ENCODE measurements around the gene HP. TPM values are rescaled to one million over a fixed set of nuclear protein-coding genes. Genes with fewer than 3 reads are reported as not detected.

HP gene
- total and polyA plus RNA-seq, 2 of the 13 experiments (the other 11 are each of a cell fraction or from before 2014, with no cell fraction given) = 387 to 524 TPM

DNA sequence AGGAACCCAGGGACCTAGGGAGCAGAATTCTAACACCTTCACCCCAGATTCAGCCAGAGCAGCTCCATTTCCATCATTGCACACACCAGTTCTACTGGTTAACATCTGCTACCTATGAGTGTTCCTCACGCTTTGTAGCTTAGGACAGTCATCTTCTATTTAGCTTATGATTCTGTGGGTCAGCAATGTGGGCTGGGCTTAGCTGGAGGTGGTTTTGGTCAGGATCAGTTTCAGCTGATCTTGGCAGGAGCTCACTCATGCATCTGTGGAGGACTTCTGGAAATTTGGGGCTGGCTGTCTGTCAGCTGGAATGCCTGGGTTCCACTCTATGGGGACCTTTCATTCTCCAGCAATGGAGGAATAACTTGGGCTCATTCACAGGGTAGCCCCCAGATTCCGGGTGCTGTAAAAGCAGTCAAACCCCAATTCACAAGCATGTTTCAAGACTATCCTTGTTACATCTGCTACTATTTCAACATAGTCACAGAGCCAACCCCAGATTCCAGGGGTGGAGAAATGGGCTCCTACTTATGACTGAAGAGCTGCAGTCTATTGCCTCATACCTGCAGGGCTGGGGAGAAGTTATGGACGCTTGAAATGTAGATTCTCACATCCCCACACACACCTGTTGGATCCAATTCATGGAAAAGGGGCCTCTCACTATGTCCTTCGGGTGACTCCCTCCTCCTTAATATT lies 3.4 kb upstream of the HP start:
- FAIRE-seq = no peak
- H3K4me1 ChIP-seq (ENCODE audit: insufficient read depth, low read length) = peaks cover 61% of the 10 kb centered on the region
- H3K9me3 ChIP-seq (ENCODE audit: low read length) = peaks cover 7% of the 10 kb centered on the region; the same call in 1 of the 2 replicates
- H3K27me3 ChIP-seq (ENCODE audit: control insufficient read depth in 1 of 2, insufficient read depth in 2 of 2, low read length in 2 of 2) = no peaks in the 10 kb centered on the region
- TF ChIP-seq NFYB (CRISPR knock-in tag; IDR thresholded peaks at IDR 0.05) (no peak), ZFX (CRISPR knock-in tag; IDR thresholded peaks at IDR 0.05; ENCODE audit: low read depth) (no peak), CEBPG (CRISPR knock-in tag; IDR thresholded peaks at IDR 0.05) (peak; percentile 54), ZNF670 (CRISPR knock-in tag; IDR thresholded peaks at IDR 0.05; ENCODE audit: borderline replicate concordance) (no peak), HNRNPL (IDR thresholded peaks at IDR 0.05; ENCODE audit: low read depth, low read length) (no peak), CEBPB (IDR thresholded peaks at IDR 0.05; ENCODE audit: borderline replicate concordance, low read depth, low read length) (peak; percentile 77), ZNF329 (CRISPR knock-in tag; IDR thresholded peaks at IDR 0.05; ENCODE audit: low read depth) (no peak)
- TF ChIP-seq, protein P1, sequence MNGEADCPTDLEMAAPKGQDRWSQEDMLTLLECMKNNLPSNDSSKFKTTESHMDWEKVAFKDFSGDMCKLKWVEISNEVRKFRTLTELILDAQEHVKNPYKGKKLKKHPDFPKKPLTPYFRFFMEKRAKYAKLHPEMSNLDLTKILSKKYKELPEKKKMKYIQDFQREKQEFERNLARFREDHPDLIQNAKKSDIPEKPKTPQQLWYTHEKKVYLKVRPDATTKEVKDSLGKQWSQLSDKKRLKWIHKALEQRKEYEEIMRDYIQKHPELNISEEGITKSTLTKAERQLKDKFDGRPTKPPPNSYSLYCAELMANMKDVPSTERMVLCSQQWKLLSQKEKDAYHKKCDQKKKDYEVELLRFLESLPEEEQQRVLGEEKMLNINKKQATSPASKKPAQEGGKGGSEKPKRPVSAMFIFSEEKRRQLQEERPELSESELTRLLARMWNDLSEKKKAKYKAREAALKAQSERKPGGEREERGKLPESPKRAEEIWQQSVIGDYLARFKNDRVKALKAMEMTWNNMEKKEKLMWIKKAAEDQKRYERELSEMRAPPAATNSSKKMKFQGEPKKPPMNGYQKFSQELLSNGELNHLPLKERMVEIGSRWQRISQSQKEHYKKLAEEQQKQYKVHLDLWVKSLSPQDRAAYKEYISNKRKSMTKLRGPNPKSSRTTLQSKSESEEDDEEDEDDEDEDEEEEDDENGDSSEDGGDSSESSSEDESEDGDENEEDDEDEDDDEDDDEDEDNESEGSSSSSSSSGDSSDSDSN (CRISPR knock-in tag; IDR thresholded peaks at IDR 0.05) = no peak
- no peak overlapping the region for H3K4me2 ChIP-seq (ENCODE audit: low read depth, low read length)
- CTCF ChIA-PET (ENCODE audit: low intra/inter-chr PET ratio, low total read pairs) = no interaction called here
- BruUV-seq (replicated peaks) = no TSS peak
- 82% methylated on average over 4 of the region's 4 CpGs for WGBS (ENCODE audit: low lambda C conversion rate)
- no peaks in the 10 kb centered on the region for H4K20me1 ChIP-seq (ENCODE audit: insufficient read depth, low read length)
- in situ Hi-C loops (cut with HindIII; ENCODE audit: extremely low pct_ligation_motif_present, low pct_unique_long_range_greater_than_20kb) = no loop called here
- intact Hi-C loops (cut with micrococcal nuclease; ENCODE audit: unreplicated experiment) = no loop called here
- no peak overlapping the region for H3K27ac ChIP-seq (ENCODE audit: extremely low read length, insufficient read depth, low read length)
- ATAC-seq = no peak
- peaks cover 0 to under 1% of the 10 kb centered on the region in 2 experiments; a peak in 1 of 5 replicates for H3K36me3 ChIP-seq (replicated peaks in 1 of 2; ENCODE audit: control insufficient read depth in 1 of 2, insufficient read depth in 2 of 2, low read length in 2 of 2)
- no peak overlapping the region for H3K9ac ChIP-seq (ENCODE audit: insufficient read depth, low read depth, low read length)
- POLR2A ChIA-PET = interaction anchor here (1.1 to 1.5 kb wide), 4 partner anchors 11 to 42 kb away, joined by 4 to 7 read pairs (median 5); partner anchors contain the start of genes DHX38, HPR and TXNL4B
- no peak for DNase-seq (ENCODE audit: low spot score)
- H3K79me2 ChIP-seq (ENCODE audit: insufficient read depth, low read length) = peaks cover 3% of the 10 kb centered on the region
- H2AFZ ChIP-seq (ENCODE audit: low read length) = no peak overlapping the region
- H3K4me3 ChIP-seq (replicated peaks in 1 of 3; ENCODE audit: insufficient read depth in 1 of 3, low read depth in 2 of 3, low read length in 3 of 3) = no peak overlapping the region

All from HepG2 (cell line).